ENCODE measurements around the gene UNC13C.
A peak's percentile ranks its signal among the peaks of the same experiment; 100 is the strongest.

Gene UNC13C

DNA sequence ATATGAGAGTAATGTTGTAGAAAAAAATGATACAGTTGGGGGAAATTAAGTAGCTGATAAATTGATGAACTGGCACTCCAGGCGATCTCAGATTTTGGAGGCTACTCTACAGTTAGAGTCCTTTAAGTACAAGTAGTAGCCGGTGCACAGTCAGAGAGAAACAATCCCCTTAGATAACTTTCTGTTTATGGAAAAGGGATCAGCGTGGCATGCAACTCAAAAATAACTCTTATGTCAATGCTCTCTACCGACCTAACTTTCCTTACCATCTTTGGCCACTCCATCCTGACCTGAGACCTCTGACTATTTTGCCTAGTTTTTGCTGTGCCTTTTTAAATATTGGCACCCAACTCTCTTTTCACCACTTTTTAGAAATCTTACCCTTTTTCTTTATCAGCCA lies 299.6 kb downstream of the UNC13C start:
- TF ChIP-seq, protein P1, sequence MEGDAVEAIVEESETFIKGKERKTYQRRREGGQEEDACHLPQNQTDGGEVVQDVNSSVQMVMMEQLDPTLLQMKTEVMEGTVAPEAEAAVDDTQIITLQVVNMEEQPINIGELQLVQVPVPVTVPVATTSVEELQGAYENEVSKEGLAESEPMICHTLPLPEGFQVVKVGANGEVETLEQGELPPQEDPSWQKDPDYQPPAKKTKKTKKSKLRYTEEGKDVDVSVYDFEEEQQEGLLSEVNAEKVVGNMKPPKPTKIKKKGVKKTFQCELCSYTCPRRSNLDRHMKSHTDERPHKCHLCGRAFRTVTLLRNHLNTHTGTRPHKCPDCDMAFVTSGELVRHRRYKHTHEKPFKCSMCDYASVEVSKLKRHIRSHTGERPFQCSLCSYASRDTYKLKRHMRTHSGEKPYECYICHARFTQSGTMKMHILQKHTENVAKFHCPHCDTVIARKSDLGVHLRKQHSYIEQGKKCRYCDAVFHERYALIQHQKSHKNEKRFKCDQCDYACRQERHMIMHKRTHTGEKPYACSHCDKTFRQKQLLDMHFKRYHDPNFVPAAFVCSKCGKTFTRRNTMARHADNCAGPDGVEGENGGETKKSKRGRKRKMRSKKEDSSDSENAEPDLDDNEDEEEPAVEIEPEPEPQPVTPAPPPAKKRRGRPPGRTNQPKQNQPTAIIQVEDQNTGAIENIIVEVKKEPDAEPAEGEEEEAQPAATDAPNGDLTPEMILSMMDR (conservative IDR thresholded peaks at IDR 0.05; ENCODE audit: low read depth, low read length): no peak
- no peak overlapping the region for H3K4me3 ChIP-seq (ENCODE audit: low read depth, low read length)
- DNase-seq (ENCODE audit: low read depth): no peak

DNA sequence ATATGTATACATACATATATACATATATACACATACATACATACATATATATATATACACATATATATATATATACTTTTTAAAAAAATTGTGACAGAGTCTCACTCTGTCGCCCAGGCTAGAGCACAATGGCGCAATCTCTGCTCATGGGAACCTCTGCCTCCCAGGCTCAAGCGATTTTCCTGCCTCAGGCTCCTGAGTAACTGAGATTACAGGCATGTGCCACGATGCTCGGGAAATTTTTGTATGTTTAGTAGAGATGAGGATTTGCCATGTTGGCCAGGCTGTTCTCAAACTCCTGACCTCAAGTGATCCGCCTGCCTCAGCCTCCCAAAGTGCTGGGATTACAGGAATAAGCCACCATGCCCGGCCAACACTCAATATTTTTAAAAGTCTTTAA lies 302.5 kb downstream of the UNC13C start:
- TF ChIP-seq, protein P1 (conservative IDR thresholded peaks at IDR 0.05; ENCODE audit: low read depth, low read length): no peak
- DNase-seq (ENCODE audit: low read depth): no peak
- no peak overlapping the region for H3K4me3 ChIP-seq (ENCODE audit: low read depth, low read length)

DNA sequence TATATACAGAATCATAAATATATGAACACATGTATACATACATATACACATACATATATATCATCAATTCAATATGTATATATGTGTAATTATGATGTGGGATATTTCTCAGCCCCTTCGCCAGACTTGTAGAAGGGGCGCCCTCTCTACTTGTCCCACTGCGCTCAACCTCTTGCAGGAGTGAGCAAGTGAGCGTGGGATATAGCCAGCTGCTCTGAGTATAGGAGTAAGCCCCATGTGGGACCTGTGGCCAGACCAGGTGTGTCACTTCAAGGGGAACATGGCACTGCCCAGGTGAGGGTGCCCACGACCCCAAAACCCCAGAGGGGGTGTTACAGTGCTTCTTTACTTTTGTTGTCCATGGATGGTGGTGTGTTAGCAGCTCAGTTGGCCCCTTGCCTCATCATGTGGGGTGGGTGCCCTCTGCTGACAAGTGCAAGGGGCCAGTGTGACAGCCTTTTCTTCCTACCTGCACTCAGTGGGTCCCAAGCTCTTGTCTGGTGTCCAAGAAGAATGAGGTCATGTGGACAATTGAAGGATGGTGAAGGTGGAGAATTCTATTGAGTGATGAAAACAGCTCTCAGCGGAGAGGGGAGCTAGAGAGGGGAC lies 304.1 kb downstream of the UNC13C start:
- DNase-seq (ENCODE audit: low read depth): no peak
- H3K4me3 ChIP-seq (ENCODE audit: low read depth, low read length): no peak overlapping the region
- TF ChIP-seq, protein P1 (conservative IDR thresholded peaks at IDR 0.05; ENCODE audit: low read depth, low read length): no peak

DNA sequence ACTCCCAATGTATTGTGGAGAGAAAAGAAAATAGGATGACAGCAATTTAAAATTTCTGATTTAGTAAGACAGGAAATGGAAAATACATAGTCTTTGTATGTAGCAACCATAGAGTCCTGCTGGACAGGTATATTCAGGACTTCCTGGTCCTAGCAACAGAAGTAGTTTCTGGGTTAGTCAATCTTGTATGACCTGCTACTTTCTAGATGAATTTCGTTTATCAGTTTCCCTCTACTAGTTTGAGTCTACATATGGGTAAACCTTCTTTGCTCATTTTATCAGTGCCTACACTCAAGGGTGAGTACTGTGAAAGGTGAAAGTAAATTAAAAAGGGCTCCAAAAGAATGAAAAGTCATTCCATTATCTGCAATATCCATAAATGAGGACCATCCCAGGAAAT lies 309.8 kb downstream of the UNC13C start:
- TF ChIP-seq, protein P1 (conservative IDR thresholded peaks at IDR 0.05; ENCODE audit: low read depth, low read length): no peak
- H3K4me3 ChIP-seq (ENCODE audit: low read depth, low read length): no peak overlapping the region
- no peak for DNase-seq (ENCODE audit: low read depth)

DNA sequence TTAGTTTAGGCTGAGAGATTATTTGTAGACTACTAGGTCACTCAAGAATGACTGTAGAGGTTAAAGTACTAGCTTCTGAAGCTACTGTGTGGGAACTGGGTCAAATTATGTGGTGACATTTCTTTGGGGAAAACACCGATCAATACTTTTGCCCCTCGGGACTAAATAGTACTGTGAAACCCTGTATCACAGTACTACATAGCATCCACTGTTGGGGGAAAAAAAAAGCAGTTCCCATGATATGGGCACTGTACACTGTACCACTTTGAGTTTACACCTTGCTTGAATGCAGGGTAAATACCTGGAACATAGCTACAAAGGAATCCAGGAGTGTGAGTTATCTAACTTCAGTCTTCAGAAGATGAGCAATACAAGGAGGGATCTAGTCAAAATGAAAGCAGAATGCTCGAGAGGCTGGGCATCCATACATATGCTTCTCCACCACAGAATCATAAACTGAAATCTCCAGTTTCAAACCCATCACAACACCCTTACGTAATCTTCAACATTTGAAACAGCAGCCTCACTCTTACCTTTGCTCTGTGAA lies 311.4 kb downstream of the UNC13C start:
- TF ChIP-seq, protein P1 (conservative IDR thresholded peaks at IDR 0.05; ENCODE audit: low read depth, low read length): no peak
- no peak for DNase-seq (ENCODE audit: low read depth)
- no peak overlapping the region for H3K4me3 ChIP-seq (ENCODE audit: low read depth, low read length)

DNA sequence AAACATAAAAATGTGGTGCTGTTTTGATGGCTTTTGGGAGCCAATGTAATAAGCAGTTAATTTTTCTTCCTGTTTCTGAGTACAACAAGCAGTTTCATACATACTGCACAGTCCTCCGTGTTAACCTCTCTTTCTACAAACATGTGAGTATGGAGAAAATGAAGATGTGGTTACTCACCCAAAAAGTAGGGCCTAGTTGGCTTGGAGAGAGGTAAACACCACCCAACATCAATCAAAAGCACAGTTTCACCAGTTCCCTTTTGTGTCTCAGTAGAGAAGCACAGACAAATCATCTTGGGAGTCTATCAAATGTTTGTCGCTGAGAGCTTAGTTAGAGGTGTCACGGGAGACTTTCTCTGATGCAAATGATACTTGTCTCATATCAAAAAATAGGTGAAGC lies 320.2 kb downstream of the UNC13C start:
- DNase-seq (ENCODE audit: low read depth): no peak
- TF ChIP-seq, protein P1 (conservative IDR thresholded peaks at IDR 0.05; ENCODE audit: low read depth, low read length): no peak
- no peak overlapping the region for H3K4me3 ChIP-seq (ENCODE audit: low read depth, low read length)

DNA sequence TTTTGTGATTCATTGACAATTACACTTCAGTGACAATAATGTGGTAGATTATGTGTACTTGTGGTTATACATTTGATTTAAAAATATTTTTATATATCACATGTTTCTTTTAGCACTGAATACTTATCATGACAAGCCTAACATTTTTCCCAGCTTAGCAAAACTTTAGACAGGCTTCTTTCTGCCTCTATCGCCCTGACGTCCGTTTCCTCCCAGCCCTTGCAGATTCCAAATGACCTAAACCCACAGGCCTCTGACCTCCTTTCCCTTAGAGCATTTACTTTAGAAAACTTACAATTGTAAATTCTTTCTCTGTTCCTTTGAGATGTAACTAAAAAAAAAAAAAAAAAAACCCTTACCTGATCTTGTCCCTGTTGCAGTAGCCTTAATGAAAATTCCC lies 326.1 kb downstream of the UNC13C start:
- TF ChIP-seq, protein P1 (conservative IDR thresholded peaks at IDR 0.05; ENCODE audit: low read depth, low read length): no peak
- peak; percentile 7 for DNase-seq (ENCODE audit: low read depth)
- H3K4me3 ChIP-seq (ENCODE audit: low read depth, low read length): no peak overlapping the region

Data from choroid plexus epithelial cell (primary cell).